GM23248 (cell line): ENCODE measurements around the gene CNTNAP4.

Experiments used
- EZH2 ChIP-seq: fragments of 200-600 bp; sonication (generic); IDR thresholded peaks from 2 replicates; pipeline ENCODE4 v1.6.1; 2018; ENCODE audit warnings: antibody characterized with exemption, mild to moderate bottlenecking; ENCODE audit not compliant: insufficient read depth, poor library complexity, severe bottlenecking
- EZH2phosphoT487 ChIP-seq: fragments of 200-600 bp; sonication (generic); IDR thresholded peaks from 2 replicates; pipeline ENCODE4 v1.6.1; 2018; ENCODE audit warnings: antibody characterized with exemption, moderate library complexity, mild to moderate bottlenecking, low read depth; ENCODE audit not compliant: insufficient read depth

DNA sequence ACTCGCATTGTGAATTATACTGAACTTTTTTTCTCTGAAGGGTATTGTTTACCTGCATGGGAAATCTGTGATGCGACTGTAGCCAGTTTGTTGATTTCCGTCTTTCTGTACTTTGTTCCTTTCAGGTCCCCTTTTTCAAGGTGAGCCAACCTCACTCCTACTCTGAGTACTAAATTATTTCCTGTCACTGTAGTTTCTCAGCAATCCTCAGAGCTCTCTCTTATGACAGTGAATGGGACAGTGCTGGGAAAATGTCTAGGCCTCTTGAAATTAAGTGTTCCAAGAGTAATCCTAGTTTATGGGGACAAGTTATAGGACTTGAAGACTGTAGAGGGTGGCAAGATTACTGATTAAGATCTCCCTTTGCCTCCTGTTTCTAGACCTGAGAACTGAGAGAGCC is 167.6 kb downstream of the CNTNAP4 start:
- TF ChIP-seq EZH2 (no peak), EZH2phosphoT487 (no peak)
